Stomach (tissue), 4 donors: ENCODE measurements around the gene TYRO3.

Source experiments
- EP300 ChIP-seq: sonication (generic); formaldehyde crosslinking; IDR thresholded peaks from one replicate; pipeline ENCODE4 v1.6.1; 2017; ENCODE audit warnings: antibody characterized with exemption
- POLR2A ChIP-seq, 4 donors: fragments of 450-650 bp; IDR thresholded peaks; one replicate each; pipeline ENCODE4 v1.6.1; 2016; ENCODE audit warnings: antibody characterized with exemption in 4 of 4, control low read depth in 2 of 4, mild to moderate bottlenecking in 1 of 4, moderate library complexity in 1 of 4
- POLR2AphosphoS5 ChIP-seq, 3 donors: sonication (generic); formaldehyde crosslinking; IDR thresholded peaks; one replicate each; pipeline ENCODE4 v1.6.1; 2016; ENCODE audit warnings: antibody characterized with exemption in 3 of 3
- TF ChIP-seq, protein P1 (sequence below), 7 experiments: fragments of 450-650 bp in 4 of 7; fragments of 200-600 bp in 3 of 7; sonication (generic) in 3 of 7; IDR thresholded peaks; one replicate each; pipeline ENCODE4 v1.5.1; 2016 to 2019; ENCODE audit warnings: antibody characterized with exemption in 7 of 7, control low read depth in 2 of 7, mild to moderate bottlenecking in 1 of 7

DNA sequence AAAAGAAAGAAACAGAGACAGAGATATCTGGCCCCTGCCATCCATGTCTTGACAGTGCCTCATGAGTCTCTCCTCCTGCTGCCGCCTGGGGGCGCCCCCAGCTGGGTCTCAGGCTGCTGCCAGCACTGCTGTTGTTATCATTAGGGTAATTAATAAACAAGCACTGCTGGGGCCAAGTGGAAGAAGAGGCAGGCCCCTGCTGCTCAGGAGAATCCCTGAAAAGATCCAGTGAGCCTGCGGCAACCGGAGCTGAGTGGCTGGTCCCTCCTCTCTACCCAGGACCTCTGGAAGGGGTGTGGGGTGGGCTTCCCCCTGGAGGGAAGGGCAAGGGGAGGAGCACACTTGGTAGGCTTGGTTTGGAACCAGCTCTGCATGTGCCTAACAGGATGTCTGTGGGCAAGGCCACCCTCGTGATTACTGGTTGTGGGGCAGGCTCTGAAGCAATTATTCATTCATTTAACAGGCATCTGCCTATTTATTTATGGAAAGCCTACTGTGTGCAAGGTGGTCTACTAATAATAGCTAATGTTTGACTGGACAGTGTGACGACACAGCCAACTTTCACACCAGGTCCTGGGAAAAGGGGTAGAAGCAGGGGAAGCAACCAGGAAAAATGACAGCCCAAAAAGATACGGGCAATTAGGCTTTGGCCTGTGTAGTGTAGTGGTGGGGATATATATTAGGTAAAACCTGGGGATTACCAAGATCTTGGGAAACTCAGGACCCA is 1.2 kb upstream of the TYRO3 start:
- TF ChIP-seq, protein P1, sequence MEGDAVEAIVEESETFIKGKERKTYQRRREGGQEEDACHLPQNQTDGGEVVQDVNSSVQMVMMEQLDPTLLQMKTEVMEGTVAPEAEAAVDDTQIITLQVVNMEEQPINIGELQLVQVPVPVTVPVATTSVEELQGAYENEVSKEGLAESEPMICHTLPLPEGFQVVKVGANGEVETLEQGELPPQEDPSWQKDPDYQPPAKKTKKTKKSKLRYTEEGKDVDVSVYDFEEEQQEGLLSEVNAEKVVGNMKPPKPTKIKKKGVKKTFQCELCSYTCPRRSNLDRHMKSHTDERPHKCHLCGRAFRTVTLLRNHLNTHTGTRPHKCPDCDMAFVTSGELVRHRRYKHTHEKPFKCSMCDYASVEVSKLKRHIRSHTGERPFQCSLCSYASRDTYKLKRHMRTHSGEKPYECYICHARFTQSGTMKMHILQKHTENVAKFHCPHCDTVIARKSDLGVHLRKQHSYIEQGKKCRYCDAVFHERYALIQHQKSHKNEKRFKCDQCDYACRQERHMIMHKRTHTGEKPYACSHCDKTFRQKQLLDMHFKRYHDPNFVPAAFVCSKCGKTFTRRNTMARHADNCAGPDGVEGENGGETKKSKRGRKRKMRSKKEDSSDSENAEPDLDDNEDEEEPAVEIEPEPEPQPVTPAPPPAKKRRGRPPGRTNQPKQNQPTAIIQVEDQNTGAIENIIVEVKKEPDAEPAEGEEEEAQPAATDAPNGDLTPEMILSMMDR (IDR thresholded peaks at IDR 0.05), result peak in 5 of 7 experiments; percentile 55 to 80 (median 74)
- TF ChIP-seq POLR2A (IDR thresholded peaks at IDR 0.05) (no peak), EP300 (no peak), POLR2AphosphoS5 (IDR thresholded peaks at IDR 0.05) (no peak)
